GM12865 (cell line): ENCODE results near the gene IL17B.

Experiments
- DNase-seq: peaks from one replicate; pipeline ENCODE4 v3.0.0; 2010; ENCODE audit warnings: low read depth
- H3K4me3 ChIP-seq: 2 replicates; pipeline ENCODE4 v1.5.1; 2011; ENCODE audit warnings: mild to moderate bottlenecking, low read depth, low read length, control low read depth
- CTCF ChIP-seq: IDR thresholded peaks from 2 replicates; pipeline ENCODE4 v1.5.1; 2011; ENCODE audit warnings: low read length, control low read depth, low read depth, inconsistent platforms; ENCODE audit not compliant: insufficient read depth; ENCODE audit errors: missing control alignments

The IL17B gene

DNA sequence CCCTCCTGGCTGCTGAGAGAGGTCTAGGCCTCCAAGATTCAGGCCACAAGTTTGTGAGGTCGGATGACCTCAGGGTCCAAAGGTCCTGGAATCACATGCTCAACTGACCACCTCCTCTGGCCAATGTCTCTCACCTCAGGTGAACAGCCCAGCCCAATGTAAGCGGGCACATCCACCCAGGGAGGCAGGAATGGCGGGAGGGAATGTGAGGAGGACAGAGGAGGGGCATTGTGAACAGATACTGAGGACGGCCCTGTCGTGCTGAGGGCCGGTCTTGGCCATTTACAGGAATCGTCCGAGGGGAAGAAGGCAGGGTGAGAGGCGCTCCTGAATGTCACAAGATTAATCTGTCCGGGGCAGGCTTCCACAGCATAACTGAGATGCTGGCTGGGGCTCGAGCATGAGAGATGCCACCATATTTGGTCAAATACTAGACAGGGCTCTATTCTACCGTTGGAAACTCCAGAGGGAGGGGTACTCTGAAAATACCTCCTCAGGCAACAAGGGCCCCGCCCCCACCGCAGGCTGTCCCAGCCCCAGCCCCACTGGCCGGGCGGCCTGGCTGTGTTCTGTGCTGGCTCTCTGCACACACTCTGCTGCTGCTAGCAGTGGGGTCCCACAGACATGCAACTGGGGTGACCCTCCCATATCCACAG is 1.5 kb upstream of the IL17B start:
- DNase-seq = no peak
- H3K4me3 ChIP-seq = no peak overlapping the region
- no peak for TF ChIP-seq CTCF

- no peak for DNase-seq
- H3K4me3 ChIP-seq = no peak overlapping the region
- no peak for TF ChIP-seq CTCF
Observed at GRCh38 chr5:149379818-149380374, 804 bp upstream of the IL17B start.

DNA sequence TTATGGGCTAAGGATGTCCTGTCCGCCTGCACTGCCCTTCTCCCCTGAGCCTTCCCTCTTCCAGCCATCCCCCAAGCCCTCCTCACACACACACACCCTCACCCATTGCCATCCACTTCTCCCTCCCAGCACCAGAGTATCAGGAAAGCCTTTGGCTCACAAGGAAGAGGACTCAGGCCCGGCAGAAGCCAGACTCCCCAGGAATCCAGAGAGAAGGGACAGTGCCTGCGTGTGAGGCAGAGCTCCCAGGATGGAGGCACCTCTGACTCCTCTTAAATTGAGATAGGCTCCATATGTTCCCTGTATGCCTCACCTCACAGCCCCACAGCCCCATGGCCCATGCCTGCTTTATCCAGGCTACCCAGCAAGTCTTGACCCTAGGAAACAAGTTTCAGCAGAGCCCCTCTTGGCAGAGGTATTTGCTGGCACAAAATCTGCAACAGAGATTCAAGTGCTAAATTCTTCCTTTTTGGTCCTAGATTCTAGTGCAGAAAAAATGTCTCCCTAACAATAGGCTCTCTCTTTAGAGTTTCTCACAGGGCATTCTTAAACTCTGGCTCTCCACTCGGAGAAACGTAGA is 761 bp downstream of the IL17B start:
- H3K4me3 ChIP-seq = no peak overlapping the region
- TF ChIP-seq CTCF = no peak
- no peak for DNase-seq

GRCh38 chr5:149376711-149377447 is 2.2 kb downstream of the IL17B start:
- no peak for TF ChIP-seq CTCF
- H3K4me3 ChIP-seq = no peak overlapping the region
- DNase-seq = no peak

- TF ChIP-seq CTCF = no peak
- DNase-seq = no peak
Observed at GRCh38 chr5:149376104-149376503, 3.0 kb downstream of the IL17B start.

GRCh38 chr5:149375434-149375833 is 3.7 kb downstream of the IL17B start:
- H3K4me3 ChIP-seq = no peak overlapping the region
- DNase-seq = no peak
- no peak for TF ChIP-seq CTCF

More at GRCh38 chr5:149376104-149376503, 3.0 kb downstream of the IL17B start:
- H3K4me3 ChIP-seq = no peak overlapping the region
